ENCODE data around the gene TNNI2. TPM values are rescaled to one million over a fixed set of nuclear protein-coding genes. Genes with fewer than 3 reads are reported as not detected.

TNNI2 gene
- total RNA-seq, 2 experiments from 2014 or later, result 2.5 to 14.3 TPM

- no peak overlapping the region for H3K4me3 ChIP-seq (ENCODE audit: low read depth, low read length, poor library complexity, severe bottlenecking)
- H4K20me1 ChIP-seq (ENCODE audit: insufficient read depth, low read length), result no peaks in the 10 kb centered on the region
- BruUV-seq (replicated peaks), result no TSS peak
- H3K79me2 ChIP-seq (ENCODE audit: insufficient read depth, low read depth, low read length), result no peaks in the 10 kb centered on the region
- no peaks in the 10 kb centered on the region for H3K9me2 ChIP-seq (ENCODE audit: insufficient read depth, low read length)
- TF ChIP-seq EZH2phosphoT487 (IDR thresholded peaks at IDR 0.05; ENCODE audit: borderline replicate concordance, low read depth, low read length), result no peak
- no peak for TF ChIP-seq CTCF (conservative IDR thresholded peaks at IDR 0.05; ENCODE audit: low read length)
- no peaks in the 10 kb centered on the region for H3K9me3 ChIP-seq (ENCODE audit: low read length)
- H3K4me2 ChIP-seq (ENCODE audit: low read length), result no peak overlapping the region
- ChIA-PET CTCF (ENCODE audit: unreplicated experiment) (interaction anchor here (0.5 to 0.6 kb wide), 2 partner anchors 153 to 177 kb away, joined by 3 to 4 read pairs; no protein-coding TSS in a partner anchor), POLR2A (no interaction called here)
- H2AFZ ChIP-seq (ENCODE audit: low read length), result no peak overlapping the region
- no peak for DNase-seq (ENCODE audit: low spot score)
- no peaks in the 10 kb centered on the region for H3K36me3 ChIP-seq (ENCODE audit: insufficient read depth, low read length)
- no peak overlapping the region for H3K27ac ChIP-seq (ENCODE audit: low read depth, low read length, poor library complexity, severe bottlenecking)
- no peaks in the 10 kb centered on the region for H3K4me1 ChIP-seq (ENCODE audit: insufficient read depth, low read length, poor library complexity, severe bottlenecking)
- intact Hi-C loops (cut with micrococcal nuclease; ENCODE audit: unreplicated experiment), result no loop called here
Measured at GRCh38 chr11:1829039-1829820, 9.6 kb upstream of the TNNI2 start.

GRCh38 chr11:1830004-1830321 is 8.8 kb upstream of the TNNI2 start:
- no peaks in the 10 kb centered on the region for H3K9me3 ChIP-seq (ENCODE audit: low read length)
- H2AFZ ChIP-seq (ENCODE audit: low read length), result no peak overlapping the region
- intact Hi-C loops (cut with micrococcal nuclease; ENCODE audit: unreplicated experiment), result no loop called here
- H3K27ac ChIP-seq (ENCODE audit: low read depth, low read length, poor library complexity, severe bottlenecking), result no peak overlapping the region
- ChIA-PET POLR2A (interaction anchor here (0.6 kb wide), 1 partner anchor 36 kb away, joined by 3 read pairs; no protein-coding TSS in a partner anchor), CTCF (ENCODE audit: unreplicated experiment) (no interaction called here)
- H3K4me1 ChIP-seq (ENCODE audit: insufficient read depth, low read length, poor library complexity, severe bottlenecking), result no peaks in the 10 kb centered on the region
- H3K79me2 ChIP-seq (ENCODE audit: insufficient read depth, low read depth, low read length), result no peaks in the 10 kb centered on the region
- BruUV-seq (replicated peaks), result no TSS peak
- no peak overlapping the region for H3K4me2 ChIP-seq (ENCODE audit: low read length)
- no peak for TF ChIP-seq EZH2phosphoT487 (IDR thresholded peaks at IDR 0.05; ENCODE audit: borderline replicate concordance, low read depth, low read length)
- TF ChIP-seq CTCF (conservative IDR thresholded peaks at IDR 0.05; ENCODE audit: low read length), result no peak
- no peaks in the 10 kb centered on the region for H4K20me1 ChIP-seq (ENCODE audit: insufficient read depth, low read length)
- H3K4me3 ChIP-seq (ENCODE audit: low read depth, low read length, poor library complexity, severe bottlenecking), result no peak overlapping the region
- no peaks in the 10 kb centered on the region for H3K36me3 ChIP-seq (ENCODE audit: insufficient read depth, low read length)
- no peak for DNase-seq (ENCODE audit: low spot score)
- H3K9me2 ChIP-seq (ENCODE audit: insufficient read depth, low read length), result no peaks in the 10 kb centered on the region

Measured in OCI-LY7 (cell line).